HUES48 (cell line): ENCODE results near the gene ZFYVE26.

ENCODE experiments used
- H3K27ac ChIP-seq: one replicate; pipeline ENCODE4 v1.7.0; 2013; ENCODE audit warnings: low read depth, low read length, inconsistent platforms
- H3K27me3 ChIP-seq: 2 replicates; pipeline ENCODE4 v1.6.1; 2013; ENCODE audit warnings: mild to moderate bottlenecking, low read length; ENCODE audit not compliant: control insufficient read depth, insufficient read depth
- H3K36me3 ChIP-seq: 2 replicates; pipeline ENCODE4 v1.6.1; 2013; ENCODE audit warnings: low read length; ENCODE audit not compliant: control insufficient read depth, insufficient read depth
- H3K4me1 ChIP-seq: 2 replicates; pipeline ENCODE4 v1.6.1; 2013; ENCODE audit warnings: mild to moderate bottlenecking, low read length; ENCODE audit not compliant: control insufficient read depth, insufficient read depth
- H3K4me3 ChIP-seq: 2 replicates; pipeline ENCODE4 v1.5.1; 2013; ENCODE audit warnings: mild to moderate bottlenecking, low read depth, low read length
- H3K9ac ChIP-seq: 2 replicates; pipeline ENCODE4 v1.6.1; 2013; ENCODE audit warnings: mild to moderate bottlenecking, low read depth, low read length, moderate library complexity
- H3K9me3 ChIP-seq: 2 replicates; pipeline ENCODE4 v1.6.1; 2013; ENCODE audit warnings: low read length; ENCODE audit not compliant: control insufficient read depth, insufficient read depth

The ZFYVE26 gene

GRCh38 chr14:67814821-67815220, 1.6 kb downstream of the ZFYVE26 start:
- H3K27me3 ChIP-seq: no peaks in the 10 kb centered on the region
- peaks cover 37% of the 10 kb centered on the region for H3K36me3 ChIP-seq
- no peaks in the 10 kb centered on the region for H3K9me3 ChIP-seq
- H3K9ac ChIP-seq: no peak overlapping the region
- no peak overlapping the region for H3K27ac ChIP-seq
- H3K4me3 ChIP-seq: peak overlapping the region; percentile 97
- H3K4me1 ChIP-seq: peaks cover 7% of the 10 kb centered on the region

GRCh38 chr14:67806246-67806645, 10.1 kb downstream of the ZFYVE26 start:
- Histone ChIP-seq H3K27ac (no peak overlapping the region), H3K9me3 (no peaks in the 10 kb centered on the region), H3K4me3 (no peak overlapping the region), H3K36me3 (peaks cover 90% of the 10 kb centered on the region), H3K27me3 (no peaks in the 10 kb centered on the region), H3K9ac (no peak overlapping the region), H3K4me1 (no peaks in the 10 kb centered on the region)

- no peaks in the 10 kb centered on the region for H3K4me1 ChIP-seq
- H3K9me3 ChIP-seq: no peaks in the 10 kb centered on the region
- H3K36me3 ChIP-seq: peaks cover 95% of the 10 kb centered on the region
Observed at GRCh38 chr14:67800743-67801142, 15.6 kb downstream of the ZFYVE26 start.

GRCh38 chr14:67798731-67799130, 17.7 kb downstream of the ZFYVE26 start:
- Histone ChIP-seq H3K27ac (no peak overlapping the region), H3K9me3 (no peaks in the 10 kb centered on the region), H3K36me3 (peaks cover 96% of the 10 kb centered on the region), H3K4me3 (no peak overlapping the region), H3K4me1 (no peaks in the 10 kb centered on the region), H3K27me3 (no peaks in the 10 kb centered on the region), H3K9ac (no peak overlapping the region)

More at GRCh38 chr14:67800743-67801142, 15.6 kb downstream of the ZFYVE26 start:
- Histone ChIP-seq H3K9ac (no peak overlapping the region), H3K27ac (no peak overlapping the region), H3K4me3 (no peak overlapping the region), H3K27me3 (no peaks in the 10 kb centered on the region)

- H3K9me3 ChIP-seq: no peaks in the 10 kb centered on the region
- H3K27ac ChIP-seq: no peak overlapping the region
- H3K27me3 ChIP-seq: no peaks in the 10 kb centered on the region
- H3K9ac ChIP-seq: no peak overlapping the region
- no peak overlapping the region for H3K4me3 ChIP-seq
- no peaks in the 10 kb centered on the region for H3K4me1 ChIP-seq
- peaks cover 93% of the 10 kb centered on the region for H3K36me3 ChIP-seq
Observed at GRCh38 chr14:67787673-67788072, 28.7 kb downstream of the ZFYVE26 start.

- Histone ChIP-seq H3K4me3 (no peak overlapping the region), H3K27me3 (no peaks in the 10 kb centered on the region), H3K27ac (no peak overlapping the region), H3K9me3 (no peaks in the 10 kb centered on the region), H3K9ac (no peak overlapping the region), H3K4me1 (no peaks in the 10 kb centered on the region), H3K36me3 (peaks cover 98% of the 10 kb centered on the region)
Observed at GRCh38 chr14:67785270-67786109, 30.9 kb downstream of the ZFYVE26 start.

GRCh38 chr14:67784244-67784823, 32.1 kb downstream of the ZFYVE26 start:
- Histone ChIP-seq H3K9ac (no peak overlapping the region), H3K9me3 (no peaks in the 10 kb centered on the region), H3K36me3 (peaks cover 98% of the 10 kb centered on the region), H3K4me3 (no peak overlapping the region), H3K27me3 (no peaks in the 10 kb centered on the region), H3K4me1 (no peaks in the 10 kb centered on the region), H3K27ac (no peak overlapping the region)

GRCh38 chr14:67782090-67782489, 34.3 kb downstream of the ZFYVE26 start:
- H3K27me3 ChIP-seq: no peaks in the 10 kb centered on the region
- no peaks in the 10 kb centered on the region for H3K9me3 ChIP-seq
- H3K4me3 ChIP-seq: no peak overlapping the region
- peaks cover 97% of the 10 kb centered on the region for H3K36me3 ChIP-seq
- no peak overlapping the region for H3K9ac ChIP-seq
- no peaks in the 10 kb centered on the region for H3K4me1 ChIP-seq
- no peak overlapping the region for H3K27ac ChIP-seq

- no peaks in the 10 kb centered on the region for H3K4me1 ChIP-seq
- H3K4me3 ChIP-seq: no peak overlapping the region
- peaks cover 98% of the 10 kb centered on the region for H3K36me3 ChIP-seq
- H3K9ac ChIP-seq: no peak overlapping the region
- no peaks in the 10 kb centered on the region for H3K9me3 ChIP-seq
- no peak overlapping the region for H3K27ac ChIP-seq
- no peaks in the 10 kb centered on the region for H3K27me3 ChIP-seq
Observed at GRCh38 chr14:67778792-67779191, 37.6 kb downstream of the ZFYVE26 start.

GRCh38 chr14:67776653-67777322, 39.6 kb downstream of the ZFYVE26 start:
- peaks cover 98% of the 10 kb centered on the region for H3K36me3 ChIP-seq
- no peak overlapping the region for H3K4me3 ChIP-seq
- H3K9me3 ChIP-seq: no peaks in the 10 kb centered on the region
- H3K27ac ChIP-seq: no peak overlapping the region
- H3K4me1 ChIP-seq: no peaks in the 10 kb centered on the region
- H3K27me3 ChIP-seq: no peaks in the 10 kb centered on the region
- H3K9ac ChIP-seq: no peak overlapping the region

GRCh38 chr14:67773844-67774377, 42.5 kb downstream of the ZFYVE26 start:
- no peak overlapping the region for H3K27ac ChIP-seq
- H3K9me3 ChIP-seq: no peaks in the 10 kb centered on the region
- no peak overlapping the region for H3K9ac ChIP-seq
- H3K4me1 ChIP-seq: no peaks in the 10 kb centered on the region
- no peaks in the 10 kb centered on the region for H3K27me3 ChIP-seq
- no peak overlapping the region for H3K4me3 ChIP-seq
- peaks cover 99% of the 10 kb centered on the region for H3K36me3 ChIP-seq
